ENCODE results near the gene CENPX. TPM values are rescaled to one million over a fixed set of nuclear protein-coding genes. Genes with fewer than 3 reads are reported as not detected.
A peak's percentile ranks its signal among the peaks of the same experiment; 100 is the strongest.

CENPX gene
- total RNA-seq, 2 donors from 2014 or later, result 82.6 to 174 TPM

DNA sequence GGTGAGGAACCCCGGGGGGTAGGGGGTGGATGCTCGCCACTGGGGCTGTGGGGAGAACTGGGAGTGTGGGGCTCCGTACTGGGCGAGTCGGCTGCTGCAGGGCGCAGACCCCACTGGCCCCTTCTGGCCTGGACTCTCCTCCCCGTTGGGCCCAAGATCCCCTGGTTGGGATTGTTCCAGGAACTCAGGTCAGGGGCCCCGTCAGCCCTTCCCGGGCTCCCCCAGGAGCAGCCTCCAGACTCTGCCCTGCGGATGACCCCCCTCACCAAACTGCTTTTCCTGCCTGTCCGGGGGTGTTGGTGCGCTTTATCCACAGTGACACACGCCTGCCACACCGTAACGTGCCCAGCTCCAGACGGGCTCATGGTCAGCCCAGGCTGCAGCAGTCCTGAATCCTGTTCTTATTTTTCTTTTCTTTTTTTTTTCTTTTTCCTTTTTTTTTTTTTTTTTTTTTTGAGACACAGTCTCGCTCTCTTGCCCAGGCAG lies 21.1 kb downstream of the CENPX start:
- Mint-ChIP-seq H3K27ac (no peak overlapping the region), H3K4me1 (ENCODE audit: low read depth in 2 of 2) (no peaks in the 10 kb centered on the region), H3K27me3 (no peaks in the 10 kb centered on the region), H3K36me3 (no peaks in the 10 kb centered on the region), H3K4me3 (no peak overlapping the region), H3K9me3 (no peaks in the 10 kb centered on the region)
- no peak for ATAC-seq
- no peak for DNase-seq (ENCODE audit: low spot score)

DNA sequence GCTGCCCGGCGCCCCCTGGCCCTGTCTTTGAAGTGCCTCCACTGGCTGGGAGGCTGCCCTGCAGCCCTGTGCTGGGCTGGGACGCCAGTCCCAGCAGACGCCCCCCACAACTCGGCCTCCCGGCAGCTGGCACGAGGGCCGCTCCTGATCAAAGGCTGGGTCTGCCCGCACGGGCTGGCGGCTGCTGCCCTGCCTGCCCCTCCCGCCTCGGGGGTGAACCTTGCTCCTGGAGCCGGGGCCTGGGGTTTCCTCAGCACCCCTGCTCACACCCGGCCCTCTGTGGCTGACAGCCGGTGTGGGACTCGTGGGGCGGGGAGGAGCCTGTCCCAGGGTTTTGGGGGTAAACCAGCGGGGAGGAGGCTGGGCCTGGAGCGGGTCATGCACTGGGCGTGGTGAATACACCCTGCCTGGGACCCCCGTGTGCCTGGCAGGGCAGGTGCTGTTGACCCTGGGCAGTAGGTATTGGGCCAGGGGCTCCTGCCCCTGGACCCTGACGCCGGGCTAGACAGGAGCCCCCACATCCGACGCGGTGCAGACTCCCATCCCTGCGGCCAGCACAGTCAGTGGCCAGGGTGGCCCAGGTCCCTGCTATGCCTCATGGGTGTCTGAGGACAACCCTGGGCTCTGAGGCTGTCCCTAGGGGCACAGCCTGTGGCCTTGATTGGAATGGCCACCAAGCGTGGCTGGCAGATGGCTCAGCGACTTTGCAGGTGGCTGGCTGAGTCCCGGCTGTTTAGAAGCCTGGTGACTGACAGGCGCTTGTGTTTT lies 21.7 kb downstream of the CENPX start:
- peak in 1 of 2 donors; percentile 24 for ATAC-seq
- H3K4me3 Mint-ChIP-seq, result no peak overlapping the region
- H3K27ac Mint-ChIP-seq, result no peak overlapping the region
- no peaks in the 10 kb centered on the region for H3K36me3 Mint-ChIP-seq
- H3K27me3 Mint-ChIP-seq, result no peaks in the 10 kb centered on the region
- H3K4me1 Mint-ChIP-seq (ENCODE audit: low read depth in 2 of 2), result no peaks in the 10 kb centered on the region
- no peak for DNase-seq (ENCODE audit: low spot score)
- no peaks in the 10 kb centered on the region for H3K9me3 Mint-ChIP-seq

DNA sequence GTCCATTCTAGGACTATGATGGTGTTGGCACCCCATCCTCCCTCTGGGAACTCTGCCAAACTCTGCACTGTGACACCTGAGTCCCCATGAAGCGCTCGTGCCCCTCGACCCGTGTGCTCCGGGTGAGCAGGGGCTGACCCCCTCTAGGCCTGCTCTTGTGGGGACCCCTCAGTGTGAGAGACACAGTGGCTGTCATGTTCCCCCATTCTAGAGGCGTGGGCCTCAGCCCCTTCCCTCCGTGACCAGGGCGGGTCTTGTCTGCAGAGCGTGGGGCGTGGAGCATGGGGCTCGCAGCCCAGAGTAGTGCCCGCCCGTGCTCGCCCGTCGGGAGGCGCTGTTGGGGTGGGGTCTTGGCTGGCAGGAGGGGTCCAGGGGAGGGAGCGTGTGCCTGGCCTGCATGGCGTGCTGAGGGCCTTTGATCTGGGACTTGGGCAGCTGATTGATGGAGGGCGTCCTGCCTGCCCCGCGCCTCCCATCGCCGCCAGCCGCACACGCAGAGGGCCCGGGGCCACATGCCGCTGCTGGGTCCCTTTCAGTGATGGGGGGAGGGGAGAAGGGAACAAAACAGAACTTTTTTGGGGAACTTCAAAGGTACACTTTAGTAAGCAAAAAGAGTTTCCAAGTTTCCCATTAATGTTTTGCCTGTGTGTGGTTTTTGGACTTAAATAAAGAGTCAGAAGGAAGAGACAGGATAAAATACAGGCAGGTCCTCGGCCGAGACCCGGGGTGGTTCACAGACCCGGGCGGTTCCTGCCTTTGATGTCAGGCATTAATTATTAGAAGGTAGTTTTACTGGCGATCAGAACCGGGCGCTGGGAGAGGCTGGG lies 22.5 kb downstream of the CENPX start:
- H3K36me3 Mint-ChIP-seq, result no peaks in the 10 kb centered on the region
- no peak overlapping the region for H3K27ac Mint-ChIP-seq
- DNase-seq (ENCODE audit: low spot score), result no peak
- H3K9me3 Mint-ChIP-seq, result no peaks in the 10 kb centered on the region
- no peaks in the 10 kb centered on the region for H3K27me3 Mint-ChIP-seq
- H3K4me1 Mint-ChIP-seq (ENCODE audit: low read depth in 2 of 2), result no peaks in the 10 kb centered on the region
- no peak for ATAC-seq
- H3K4me3 Mint-ChIP-seq, result no peak overlapping the region

DNA sequence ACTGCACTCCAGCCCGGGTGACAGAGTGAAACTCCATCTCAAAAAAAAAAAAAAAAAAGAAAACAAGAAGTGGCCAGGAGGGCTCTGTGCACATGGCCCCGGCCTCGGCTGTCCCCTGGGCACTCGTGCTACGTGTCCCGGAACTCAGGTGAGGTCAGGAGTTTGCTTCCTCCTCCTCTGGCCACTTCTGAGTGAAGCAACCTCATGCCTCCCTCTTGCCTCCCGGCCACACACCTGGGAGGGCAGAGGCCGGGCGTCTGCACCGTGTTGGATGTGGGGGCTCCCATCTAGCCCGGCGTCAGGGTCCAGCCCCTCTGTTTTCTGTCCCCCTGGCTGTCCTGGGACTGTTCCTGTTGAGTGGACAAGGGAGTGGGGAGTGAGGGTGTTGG lies 23.1 kb downstream of the CENPX start:
- Mint-ChIP-seq H3K4me1 (ENCODE audit: low read depth in 2 of 2) (no peaks in the 10 kb centered on the region), H3K27ac (no peak overlapping the region), H3K9me3 (no peaks in the 10 kb centered on the region), H3K36me3 (no peaks in the 10 kb centered on the region), H3K27me3 (no peaks in the 10 kb centered on the region), H3K4me3 (no peak overlapping the region)
- ATAC-seq (no peak), DNase-seq (ENCODE audit: low spot score) (no peak)

DNA sequence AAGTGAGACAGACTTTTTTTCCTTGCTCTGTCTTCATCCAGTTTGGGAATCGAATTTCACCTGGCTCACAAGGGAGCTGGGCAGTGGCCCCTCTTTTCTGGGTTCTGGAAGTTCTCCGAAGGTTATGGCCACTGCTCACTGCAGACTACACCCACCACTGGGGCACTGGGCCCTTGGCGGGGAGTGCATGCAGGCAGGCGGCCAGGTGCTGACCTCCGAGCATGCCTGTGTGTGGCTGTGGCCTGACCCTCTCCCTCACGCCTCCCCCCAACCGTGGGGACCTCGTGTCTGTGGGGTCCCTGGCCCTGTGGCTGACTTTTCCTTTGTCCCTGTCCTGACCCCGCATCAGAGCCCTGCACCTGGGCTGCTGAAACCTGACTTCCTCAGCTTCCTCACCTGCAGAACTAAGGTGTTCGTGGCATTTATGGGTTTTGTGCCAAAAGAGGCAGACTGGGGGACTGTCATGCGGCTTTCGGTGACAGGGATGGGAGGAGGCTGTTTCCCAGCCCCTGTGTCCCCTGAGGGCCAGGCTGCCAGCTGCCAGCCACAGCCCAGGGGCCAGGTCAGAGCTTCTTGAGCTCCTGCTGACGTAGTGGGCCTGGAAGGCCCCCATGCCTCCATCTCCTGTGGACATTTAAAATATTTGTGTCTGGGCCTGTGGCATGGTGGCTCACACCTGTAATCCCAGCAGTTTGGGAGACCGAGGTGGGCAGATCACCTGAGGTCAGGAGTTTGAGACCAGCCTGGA lies 23.8 kb downstream of the CENPX start:
- Mint-ChIP-seq H3K36me3 (no peaks in the 10 kb centered on the region), H3K4me1 (ENCODE audit: low read depth in 2 of 2) (no peaks in the 10 kb centered on the region), H3K27me3 (no peaks in the 10 kb centered on the region), H3K9me3 (no peaks in the 10 kb centered on the region), H3K27ac (no peak overlapping the region), H3K4me3 (no peak overlapping the region)
- no peak for ATAC-seq
- no peak for DNase-seq (ENCODE audit: low spot score)

DNA sequence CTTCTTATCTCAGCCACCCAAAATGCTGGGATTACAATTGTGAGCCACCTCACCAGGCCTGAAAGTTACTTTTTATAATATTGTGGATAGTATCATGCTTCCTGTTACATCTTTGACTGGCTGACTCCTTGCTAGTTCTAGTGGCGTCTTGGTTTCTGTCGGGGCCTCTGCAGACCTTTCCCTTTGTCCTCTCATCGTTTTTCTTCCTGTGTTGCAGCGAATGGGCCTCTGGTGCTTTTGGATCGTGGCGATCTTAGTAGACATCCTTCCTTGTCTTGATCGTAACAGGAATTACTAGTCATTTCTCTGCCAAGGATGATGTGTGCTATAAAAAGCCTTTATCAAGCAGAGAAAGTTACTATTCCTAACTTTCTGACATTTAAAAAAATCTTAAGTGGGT lies 24.5 kb downstream of the CENPX start:
- DNase-seq (ENCODE audit: low spot score) (no peak), ATAC-seq (no peak)
- no peak overlapping the region for H3K27ac Mint-ChIP-seq
- H3K9me3 Mint-ChIP-seq, result no peaks in the 10 kb centered on the region
- no peaks in the 10 kb centered on the region for H3K27me3 Mint-ChIP-seq
- H3K36me3 Mint-ChIP-seq, result no peaks in the 10 kb centered on the region
- no peaks in the 10 kb centered on the region for H3K4me1 Mint-ChIP-seq (ENCODE audit: low read depth in 2 of 2)
- no peak overlapping the region for H3K4me3 Mint-ChIP-seq

DNA sequence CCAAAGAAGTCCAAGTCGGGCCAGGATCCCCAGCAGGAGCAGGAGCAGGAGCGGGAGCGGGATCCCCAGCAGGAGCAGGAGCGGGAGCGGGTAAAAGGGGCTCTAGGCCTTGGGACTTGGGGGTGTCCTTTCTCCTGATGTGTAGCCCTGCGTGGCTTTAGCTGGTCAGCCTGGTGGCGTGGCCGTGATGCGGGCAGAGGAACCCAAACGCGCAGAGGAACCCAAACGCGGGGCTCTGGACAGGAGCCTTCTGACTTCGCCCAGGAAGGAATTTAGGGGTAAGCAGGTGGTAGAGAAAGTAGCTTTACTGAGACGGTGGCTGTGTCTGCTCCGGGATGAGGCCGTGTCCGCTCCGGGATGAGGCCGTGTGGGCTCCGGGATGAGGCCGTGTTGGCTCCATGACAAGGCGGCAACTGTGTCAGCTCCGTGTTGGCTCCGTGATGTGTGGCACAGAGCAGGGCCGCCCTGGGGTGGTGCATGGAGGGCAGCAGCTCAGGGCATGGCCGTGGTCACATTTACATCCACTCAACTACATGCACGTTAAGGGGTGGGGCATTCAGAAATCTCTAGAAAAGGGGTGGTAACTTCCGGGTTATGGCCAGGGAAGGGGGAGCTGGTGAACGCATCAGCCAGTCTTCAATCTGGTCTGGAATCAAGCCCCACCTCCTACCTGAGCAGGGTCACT lies 25.8 kb downstream of the CENPX start:
- DNase-seq (ENCODE audit: low spot score), result no peak
- Mint-ChIP-seq H3K27ac (no peak overlapping the region), H3K36me3 (no peaks in the 10 kb centered on the region), H3K27me3 (no peaks in the 10 kb centered on the region), H3K4me1 (ENCODE audit: low read depth in 2 of 2) (no peaks in the 10 kb centered on the region), H3K4me3 (no peak overlapping the region), H3K9me3 (no peaks in the 10 kb centered on the region)
- no peak for ATAC-seq

DNA sequence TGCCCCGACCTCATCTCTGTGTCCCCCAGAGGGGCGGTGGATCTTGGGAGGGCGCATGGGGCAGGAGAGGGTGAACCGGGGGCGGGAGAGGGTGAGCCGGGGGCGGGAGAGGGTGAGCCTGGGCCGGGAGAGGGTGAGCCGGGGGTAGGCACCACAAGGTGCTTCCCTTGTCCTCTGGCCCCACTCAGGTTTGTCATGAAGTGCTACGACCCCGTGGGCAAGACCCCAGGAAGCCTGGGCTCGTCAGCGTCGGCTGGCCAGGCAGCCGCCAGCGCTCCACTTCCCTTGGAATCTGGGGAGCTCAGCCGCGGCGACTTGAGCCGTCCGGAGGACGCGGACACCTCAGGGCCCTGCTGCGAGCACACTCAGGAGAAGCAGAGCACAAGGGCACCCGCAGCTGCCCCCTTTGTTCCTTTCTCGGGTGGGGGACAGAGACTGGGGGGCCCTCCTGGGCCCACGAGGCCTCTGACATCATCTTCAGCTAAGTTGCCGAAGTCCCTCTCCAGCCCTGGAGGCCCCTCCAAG lies 26.4 kb downstream of the CENPX start:
- DNase-seq (ENCODE audit: low spot score), result no peak
- no peak for ATAC-seq

DNA sequence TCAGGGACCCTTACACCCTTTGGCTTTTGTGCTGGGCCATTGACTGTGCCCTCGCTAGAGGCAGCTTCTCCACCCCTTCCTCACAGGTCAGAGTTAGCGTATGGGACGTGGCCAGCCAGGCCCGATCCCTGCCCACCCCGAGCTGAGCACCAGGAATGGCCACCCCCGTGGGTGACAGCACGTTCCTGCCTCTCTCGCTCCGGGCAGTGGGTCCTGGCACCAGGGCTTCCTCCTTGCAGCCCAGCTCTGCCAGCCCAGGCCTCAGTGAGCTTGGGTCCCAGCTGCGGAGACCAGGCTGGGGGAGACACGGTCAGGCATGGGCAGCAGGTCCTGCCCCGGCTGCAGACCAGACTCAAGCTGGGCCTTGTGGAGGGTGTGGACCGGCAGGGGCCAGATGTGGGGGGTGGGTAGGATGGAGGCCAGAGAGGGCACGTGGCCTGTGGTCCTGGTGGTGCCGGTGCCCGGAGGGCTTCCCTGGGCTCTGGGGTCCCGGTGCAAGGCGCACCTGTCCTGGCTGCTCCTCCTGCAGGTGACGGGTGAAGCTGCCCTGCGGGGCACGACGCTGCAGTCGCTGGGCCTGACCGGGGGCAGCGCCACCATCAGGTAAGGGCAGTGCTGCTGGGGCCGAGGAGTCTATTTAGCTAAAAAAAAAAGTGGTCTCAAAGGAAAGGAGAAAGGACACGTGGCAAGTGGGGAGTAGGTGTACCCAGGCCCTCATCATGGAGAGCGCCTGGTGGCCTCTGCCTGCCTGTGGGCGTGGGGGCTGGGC lies 27.0 kb downstream of the CENPX start:
- Mint-ChIP-seq H3K36me3 (no peaks in the 10 kb centered on the region), H3K4me3 (no peak overlapping the region), H3K27ac (no peak overlapping the region), H3K4me1 (ENCODE audit: low read depth in 2 of 2) (peaks cover 0 to 2% of the 10 kb centered on the region in 2 donors), H3K9me3 (no peaks in the 10 kb centered on the region), H3K27me3 (no peaks in the 10 kb centered on the region)
- DNase-seq (ENCODE audit: low spot score) (no peak), ATAC-seq (no peak)

More for the DNA sequence above, 26.4 kb downstream of the CENPX start:
- H3K27ac Mint-ChIP-seq, result no peak overlapping the region
- H3K9me3 Mint-ChIP-seq, result no peaks in the 10 kb centered on the region
- H3K27me3 Mint-ChIP-seq, result no peaks in the 10 kb centered on the region
- H3K36me3 Mint-ChIP-seq, result no peaks in the 10 kb centered on the region
- H3K4me1 Mint-ChIP-seq (ENCODE audit: low read depth in 2 of 2), result no peaks in the 10 kb centered on the region
- no peak overlapping the region for H3K4me3 Mint-ChIP-seq

DNA sequence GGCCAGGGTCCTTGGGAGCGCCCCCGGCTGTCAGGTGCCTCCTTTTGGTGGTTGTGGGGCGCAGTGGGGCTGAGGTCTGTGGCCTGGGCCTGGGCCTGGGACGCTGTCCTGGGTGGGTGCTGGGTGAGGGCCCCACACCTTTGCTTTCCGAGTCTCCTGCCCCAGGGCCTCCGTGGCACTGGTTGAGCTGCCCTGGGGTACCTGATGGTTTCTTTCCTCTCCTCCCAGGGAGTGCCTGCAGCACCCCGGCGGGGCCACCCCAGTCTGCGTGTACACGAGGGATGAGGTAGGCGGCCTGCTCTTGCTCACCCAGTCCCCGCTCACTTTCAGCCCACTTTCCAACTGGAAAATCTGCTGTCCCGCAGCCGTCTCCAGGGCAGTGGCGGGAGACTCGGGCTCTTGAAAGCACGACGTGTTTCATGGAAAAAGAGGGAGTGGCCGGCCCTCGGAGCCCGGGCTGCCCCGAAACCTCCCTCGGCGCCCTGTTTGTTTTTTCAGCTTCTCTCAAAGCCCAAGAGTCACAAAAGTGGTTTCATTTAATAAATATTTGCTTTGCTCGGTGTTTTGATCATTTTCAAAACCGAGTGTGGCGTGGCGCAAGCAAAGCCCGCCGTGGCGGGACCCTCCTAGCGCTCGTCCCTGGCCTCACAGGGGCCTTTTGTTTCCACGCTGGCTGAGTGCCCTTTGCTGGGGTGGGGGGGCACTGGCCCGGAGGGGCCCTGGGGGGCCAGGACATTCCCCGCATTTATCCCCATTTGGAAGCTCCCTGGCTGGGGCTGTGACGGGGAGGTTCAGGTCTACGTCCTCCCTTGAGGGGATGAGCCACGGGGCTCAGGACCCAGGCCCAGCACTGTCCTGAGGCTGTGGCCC lies 27.9 kb downstream of the CENPX start:
- Mint-ChIP-seq H3K36me3 (no peaks in the 10 kb centered on the region), H3K4me1 (ENCODE audit: low read depth in 2 of 2) (peaks cover 0 to 4% of the 10 kb centered on the region in 2 donors), H3K4me3 (no peak overlapping the region), H3K9me3 (no peaks in the 10 kb centered on the region), H3K27ac (no peak overlapping the region), H3K27me3 (no peaks in the 10 kb centered on the region)
- no peak for ATAC-seq
- no peak for DNase-seq (ENCODE audit: low spot score)

DNA sequence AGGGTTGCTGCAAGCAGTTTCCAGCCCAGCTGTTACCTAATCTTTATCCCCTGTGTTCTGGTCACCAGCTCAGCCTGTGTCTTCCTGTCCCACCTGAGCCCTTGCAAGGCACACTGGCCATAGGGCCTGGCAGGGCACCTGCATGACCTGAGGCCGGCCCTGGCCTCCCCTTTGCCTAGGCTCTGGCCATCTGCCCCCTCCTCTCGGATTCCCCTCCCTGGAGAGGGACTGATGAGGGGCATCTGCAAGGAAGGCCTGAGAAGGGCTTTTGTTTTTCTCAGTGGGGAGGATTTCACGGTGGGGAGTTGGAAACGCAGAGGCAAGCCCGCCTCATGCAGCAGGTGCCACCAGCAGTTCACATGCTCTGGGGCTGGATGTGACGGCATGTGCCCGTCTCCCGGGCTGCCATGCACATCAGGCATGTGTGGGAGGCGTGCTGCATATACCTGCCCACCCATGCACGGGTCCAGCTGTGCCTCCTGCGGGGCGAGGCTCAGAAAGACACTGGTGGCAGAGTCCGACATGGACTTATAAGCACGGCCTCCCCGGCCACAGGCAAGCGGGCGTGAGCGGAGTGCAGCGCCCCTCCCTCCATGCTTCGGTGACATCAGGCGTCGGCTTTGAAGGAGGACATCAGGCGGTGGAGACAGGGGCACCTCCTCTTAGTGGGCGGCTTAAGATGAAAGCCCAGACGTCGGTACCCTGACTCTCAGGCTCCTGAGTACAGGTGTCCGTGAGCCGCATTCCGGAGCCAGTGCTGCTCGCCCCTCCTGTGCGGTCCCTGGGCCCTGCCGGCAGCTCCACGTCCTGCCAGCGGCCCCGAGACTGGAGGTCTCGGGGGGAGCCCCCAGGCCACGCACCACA lies 28.7 kb downstream of the CENPX start:
- H3K36me3 Mint-ChIP-seq, result no peaks in the 10 kb centered on the region
- H3K4me3 Mint-ChIP-seq, result no peak overlapping the region
- no peak for ATAC-seq
- H3K27me3 Mint-ChIP-seq, result no peaks in the 10 kb centered on the region
- no peak overlapping the region for H3K27ac Mint-ChIP-seq
- no peaks in the 10 kb centered on the region for H3K9me3 Mint-ChIP-seq
- peaks cover 0 to 4% of the 10 kb centered on the region in 2 donors for H3K4me1 Mint-ChIP-seq (ENCODE audit: low read depth in 2 of 2)
- no peak for DNase-seq (ENCODE audit: low spot score)

Data from natural killer cell treated with Interleukin-12 subunit alpha and Interleukin-12 subunit beta and Interleukin-15 and Interleukin-18, amount 100 ng/mL, for 72 hours (primary cell).